HCT116 (cell line): Measurements from ENCODE around the gene OVOL1. TPM values are rescaled to one million over a fixed set of nuclear protein-coding genes. Genes with fewer than 3 reads are reported as not detected.
"Not testable (repeated sequence)": the region's sequence is repeated elsewhere in the genome, so short reads cannot be mapped to it uniquely, and the experiment has no call there.

ENCODE experiments used
- ATAC-seq: fragments of 200-7000 bp; cut with Tn5 transposase; 2 replicates; pipeline ENCODE4 v1.9.1; 2020; ENCODE audit warnings: mild to moderate bottlenecking, moderate library complexity
- BruUV-seq: library from RNA; stranded (reverse); fragments of 400-500 nt; replicated peaks from 2 replicates; lab custom pipeline; 2021; lab: Mats Ljungman, UMichigan
- CTCF ChIA-PET: fragments of 300-600 bp; sonication (Branson Sonifier 250); formaldehyde crosslinking; loops from one replicate; lab custom pipeline; 2021; ENCODE audit warnings: antibody characterized with exemption; lab: Charles Lee
- POLR2A ChIA-PET: fragments of 300-600, 350-600 bp; sonication (Branson Sonifier 250); formaldehyde crosslinking; loops from one replicate; lab custom pipeline; 2021; ENCODE audit warnings: antibody characterized with exemption; lab: Charles Lee
- RAD21 ChIA-PET, 2 experiments: fragments of 300-600 bp; sonication (Branson Sonifier 250); formaldehyde crosslinking; loops; one replicate each; lab custom pipeline; 2023; ENCODE audit warnings: low total read pairs in 2 of 2; ENCODE audit not compliant: uncharacterized antibody in 2 of 2, unreplicated experiment in 2 of 2, low non-redundant PET in 1 of 2; lab: Charles Lee
- DNase-seq: peaks from one replicate; pipeline ENCODE4 v3.0.0-alpha.2; 2010; ENCODE audit warnings: low read depth, low spot score
- H2AFZ ChIP-seq: fragments of 200-600 bp; shearing (Covaris generic), sonication (generic); 2 replicates; pipeline ENCODE4 v1.6.1; 2017; ENCODE audit warnings: low read depth, mixed run types, mixed read lengths, antibody characterized with exemption, low read length; ENCODE audit not compliant: poor library complexity, severe bottlenecking
- H3K27ac ChIP-seq: 2 replicates; pipeline ENCODE4 v1.5.1; 2012; ENCODE audit warnings: low read depth, low read length
- H3K27me3 ChIP-seq: fragments of 200-600 bp; sonication (generic); 2 replicates; pipeline ENCODE4 v1.6.1; 2016; ENCODE audit warnings: mixed run types, low read length, mixed read lengths; ENCODE audit not compliant: insufficient read depth
- H3K36me3 ChIP-seq, 2 experiments: fragments of 200-500 bp in 1 of 2; fragments of 200-600 bp in 1 of 2; sonication (Bioruptor generic) in 1 of 2; sonication (generic) in 1 of 2; 2 replicates each; pipeline versions ENCODE4 v1.5.1 to v1.6.1; 2014 to 2016; ENCODE audit warnings: low read length in 2 of 2, inconsistent platforms in 1 of 2, mixed read lengths in 1 of 2, mixed run types in 1 of 2; ENCODE audit not compliant: insufficient read depth in 2 of 2, control insufficient read depth in 1 of 2
- H3K4me1 ChIP-seq, 2 experiments: fragments of 200-600 bp in 1 of 2; sonication (generic) in 1 of 2; 2 replicates each; pipeline versions ENCODE4 v1.5.1 to v1.6.1; 2012 to 2017; ENCODE audit warnings: low read length in 2 of 2, inconsistent platforms in 1 of 2, mild to moderate bottlenecking in 1 of 2, mixed read lengths in 1 of 2, mixed run types in 1 of 2, moderate library complexity in 1 of 2; ENCODE audit not compliant: insufficient read depth in 2 of 2, control insufficient read depth in 1 of 2
- H3K4me2 ChIP-seq: fragments of 200-600 bp; sonication (generic); 2 replicates; pipeline ENCODE4 v1.6.1; 2017; ENCODE audit warnings: mixed run types, low read length, mixed read lengths
- H3K4me3 ChIP-seq, 2 experiments: fragments of 200-600 bp in 1 of 2; sonication (generic) in 1 of 2; replicated peaks in 1 of 2; 2 replicates each; pipeline ENCODE4 v1.5.1; 2011 to 2016; ENCODE audit warnings: low read length in 2 of 2, control low read depth in 1 of 2, low read depth in 1 of 2, mild to moderate bottlenecking in 1 of 2, mixed read lengths in 1 of 2, mixed run types in 1 of 2
- H3K79me2 ChIP-seq: fragments of 200-600 bp; sonication (generic); 2 replicates; pipeline ENCODE4 v1.6.1; 2017; ENCODE audit warnings: mild to moderate bottlenecking, mixed run types, low read length, moderate library complexity, mixed read lengths; ENCODE audit not compliant: insufficient read depth
- H3K9ac ChIP-seq: fragments of 200-600 bp; sonication (generic); 2 replicates; pipeline ENCODE4 v1.6.1; 2016; ENCODE audit warnings: low read length, mixed read lengths
- H3K9me2 ChIP-seq: fragments of 200-600 bp; sonication (generic), shearing (Covaris generic); 2 replicates; pipeline ENCODE4 v1.6.1; 2017; ENCODE audit warnings: mixed run types, mild to moderate bottlenecking, moderate library complexity; ENCODE audit not compliant: insufficient read depth
- H3K9me3 ChIP-seq, 2 experiments: fragments of 200-500 bp in 1 of 2; fragments of 200-600 bp in 1 of 2; sonication (Bioruptor generic) in 1 of 2; sonication (generic) in 1 of 2; 2 replicates each; pipeline ENCODE4 v1.6.1; 2014 to 2017; ENCODE audit warnings: low read length in 2 of 2, mixed read lengths in 2 of 2, inconsistent platforms in 1 of 2, low read depth in 1 of 2, mild to moderate bottlenecking in 1 of 2, mixed run types in 1 of 2, moderate library complexity in 1 of 2; ENCODE audit not compliant: control insufficient read depth in 1 of 2, insufficient read depth in 1 of 2
- H4K20me1 ChIP-seq: fragments of 200-600 bp; sonication (generic), shearing (Covaris generic); 2 replicates; pipeline ENCODE4 v1.6.1; 2017; ENCODE audit warnings: mixed run types, mild to moderate bottlenecking, moderate library complexity; ENCODE audit not compliant: insufficient read depth
- CBX3 ChIP-seq: IDR thresholded peaks from 2 replicates; pipeline ENCODE4 v1.6.1; 2012; ENCODE audit warnings: low read depth
- CEBPB ChIP-seq: IDR thresholded peaks from 2 replicates; pipeline ENCODE4 v1.6.1; 2012; ENCODE audit warnings: low read depth
- CTCF ChIP-seq, 3 experiments: fragments of 200-600 bp in 1 of 3; sonication (generic) in 1 of 3; IDR thresholded peaks in 2 of 3; conservative IDR thresholded peaks in 1 of 3; 2 replicates each; pipeline ENCODE4 v1.5.1; 2012 to 2017; ENCODE audit warnings: low read depth in 2 of 3, low read length in 2 of 3, antibody characterized with exemption in 1 of 3, borderline replicate concordance in 1 of 3, control low read depth in 1 of 3, mild to moderate bottlenecking in 1 of 3, mixed read lengths in 1 of 3, mixed run types in 1 of 3, moderate library complexity in 1 of 3; ENCODE audit not compliant: insufficient read depth in 1 of 3
- EGR1 ChIP-seq: IDR thresholded peaks from 2 replicates; pipeline ENCODE4 v1.6.1; 2012; ENCODE audit warnings: low read depth
- ELF1 ChIP-seq: IDR thresholded peaks from 2 replicates; pipeline ENCODE4 v1.6.1; 2012; ENCODE audit warnings: low read depth, borderline replicate concordance
- EZH2 ChIP-seq: fragments of 200-600 bp; sonication (generic); IDR thresholded peaks from 2 replicates; pipeline ENCODE4 v1.6.1; 2017; ENCODE audit warnings: antibody characterized with exemption, mixed run types
- EZH2phosphoT487 ChIP-seq: fragments of 200-600 bp; IDR thresholded peaks from 2 replicates; pipeline ENCODE4 v1.6.1; 2018; ENCODE audit warnings: antibody characterized with exemption, borderline replicate concordance
- FOSL1 ChIP-seq: IDR thresholded peaks from 2 replicates; pipeline ENCODE4 v1.6.1; 2012; ENCODE audit warnings: low read depth
- JUND ChIP-seq: IDR thresholded peaks from 2 replicates; pipeline ENCODE4 v1.6.1; 2012
- MAX ChIP-seq: IDR thresholded peaks from 2 replicates; pipeline ENCODE4 v1.6.1; 2012
- POLR2A ChIP-seq: IDR thresholded peaks from 2 replicates; pipeline ENCODE4 v1.7.0; 2011; ENCODE audit warnings: borderline replicate concordance; ENCODE audit not compliant: insufficient read depth, insufficient read length; ENCODE audit errors: extremely low read depth
- POLR2AphosphoS5 ChIP-seq: IDR thresholded peaks from 2 replicates; pipeline ENCODE4 v1.6.1; 2011; ENCODE audit warnings: mild to moderate bottlenecking, low read depth, low read length, moderate library complexity
- SIN3A ChIP-seq: IDR thresholded peaks from 2 replicates; pipeline ENCODE4 v1.6.1; 2012; ENCODE audit warnings: low read depth
- SP1 ChIP-seq: IDR thresholded peaks from 2 replicates; pipeline ENCODE4 v1.6.1; 2012; ENCODE audit warnings: low read depth
- SRF ChIP-seq: IDR thresholded peaks from 2 replicates; pipeline ENCODE4 v1.6.1; 2012; ENCODE audit warnings: low read depth
- TCF7L2 ChIP-seq: IDR thresholded peaks from 2 replicates; pipeline ENCODE4 v1.7.0; 2011; ENCODE audit warnings: borderline replicate concordance, inconsistent platforms; ENCODE audit not compliant: insufficient read depth, insufficient read length; ENCODE audit errors: extremely low read depth
- ZBTB33 ChIP-seq: IDR thresholded peaks from 2 replicates; pipeline ENCODE4 v1.6.1; 2011; ENCODE audit warnings: mild to moderate bottlenecking, low read length, moderate library complexity; ENCODE audit not compliant: insufficient replicate concordance; ENCODE audit errors: extremely low read depth
- intact Hi-C: fragments of 100-400 bp; cut with micrococcal nuclease; formaldehyde crosslinking; loops from 2 replicates; pipeline ENCODE4 v1.10.0; 2022
- total RNA-seq: library from RNA; stranded (reverse); gene quantifications from one replicate; pipeline ENCODE4 v1.2.1, GENCODE V29; 2021; ENCODE audit not compliant: unreplicated experiment

Gene OVOL1
- total RNA-seq, 1 experiment from 2014 or later: 14.7 TPM

- Histone ChIP-seq H3K79me2 (no peaks in the 10 kb centered on the region), H3K4me2 (no peak overlapping the region), H3K4me3 (no peak overlapping the region), H3K36me3 (no peaks in the 10 kb centered on the region), H3K9me3 (no peaks in the 10 kb centered on the region), H3K9ac (no peak overlapping the region), H2AFZ (no peak overlapping the region), H4K20me1 (no peaks in the 10 kb centered on the region), H3K27ac (no peak overlapping the region), H3K27me3 (peaks cover 17% of the 10 kb centered on the region), H3K4me1 (no peaks in the 10 kb centered on the region), H3K9me2 (no peaks in the 10 kb centered on the region)
- CTCF ChIA-PET: no interaction called here
- BruUV-seq: no TSS peak
- intact Hi-C loops: no loop called here
- TF ChIP-seq POLR2A (no peak), EZH2phosphoT487 (no peak), SIN3A (no peak), SRF (no peak), ZBTB33 (no peak), POLR2AphosphoS5 (no peak), SP1 (no peak), JUND (no peak), EGR1 (no peak), CTCF (IDR thresholded peaks at IDR 0.05 in 2 of 3, conservative IDR thresholded peaks at IDR 0.05 in 1 of 3; ENCODE audit: borderline replicate concordance in 1 of 3, insufficient read depth in 1 of 3, low read depth in 2 of 3, low read length in 2 of 3) (no peak), CBX3 (no peak), ELF1 (no peak), FOSL1 (no peak), CEBPB (no peak), TCF7L2 (no peak), MAX (no peak), EZH2 (no peak)
- ATAC-seq (no peak), DNase-seq (no peak)
- RAD21 ChIA-PET: no interaction called here
- POLR2A ChIA-PET: interaction anchor here (1.6 kb wide), 1 partner anchor 21 kb away, joined by 4 read pairs; no protein-coding TSS in a partner anchor
These were observed 42.6 kb downstream of the OVOL1 start for GRCh38 chr11:65829459-65829858.

GRCh38 chr11:65832231-65832630 lies 45.4 kb downstream of the OVOL1 start:
- peaks cover 17% of the 10 kb centered on the region for H3K27me3 ChIP-seq
- H3K9me3 ChIP-seq, H4K20me1 ChIP-seq, H3K4me3 ChIP-seq, H3K4me2 ChIP-seq, H3K9me2 ChIP-seq, H2AFZ ChIP-seq, H3K27ac ChIP-seq, BruUV-seq, H3K36me3 ChIP-seq, H3K9ac ChIP-seq, intact Hi-C loops, RAD21 ChIA-PET, DNase-seq, ATAC-seq, H3K79me2 ChIP-seq, H3K4me1 ChIP-seq: not testable (repeated sequence)
- POLR2A ChIA-PET: interaction anchor here (1.3 kb wide), 1 partner anchor 41 kb away, joined by 3 read pairs; no protein-coding TSS in a partner anchor
- CTCF ChIA-PET: interaction anchor here (0.6 kb wide), 1 partner anchor 63 kb away, joined by 3 read pairs; no protein-coding TSS in a partner anchor
